Renal cortical epithelial cell (primary cell): ENCODE results near the gene ALOXE3. TPM values are rescaled to one million over a fixed set of nuclear protein-coding genes. Genes with fewer than 3 reads are reported as not detected.

Experiments
- DNase-seq: peaks from one replicate; pipeline ENCODE4 v3.0.0-alpha.2; 2011; ENCODE audit warnings: low read depth
- total RNA-seq: library from RNA; depleted of rRNA; stranded (reverse); fragments of >200 nt; gene quantifications from 2 replicates; pipeline ENCODE4 v1.2.3, GENCODE V29; 2014

Gene ALOXE3
- total RNA-seq, 1 donor from 2014 or later = not detected

GRCh38 chr17:8153957-8154607 lies 35.8 kb upstream of the ALOXE3 start:
- peak; percentile 95 for DNase-seq

GRCh38 chr17:8153525-8153956 lies 35.2 kb upstream of the ALOXE3 start:
- DNase-seq = peak; percentile 99

- DNase-seq = no peak
Measured at GRCh38 chr17:8153031-8153451, 34.7 kb upstream of the ALOXE3 start.

- peak; percentile 90 for DNase-seq
Measured at GRCh38 chr17:8152112-8152775, 33.9 kb upstream of the ALOXE3 start, which contains the start of gene PER1. TSS of gene PER1 (minus strand) at chr17:8152404. CDS start at chr17:8150706, 1,698 bp downstream.

GRCh38 chr17:8151641-8152111 lies 33.4 kb upstream of the ALOXE3 start:
- peak; percentile 26 for DNase-seq

GRCh38 chr17:8151120-8151640 lies 32.9 kb upstream of the ALOXE3 start:
- peak; percentile 62 for DNase-seq

- DNase-seq = no peak
Measured at GRCh38 chr17:8150194-8151119, 32.1 kb upstream of the ALOXE3 start.

GRCh38 chr17:8149419-8150193 lies 31.3 kb upstream of the ALOXE3 start:
- DNase-seq = no peak

GRCh38 chr17:8148560-8148959 lies 30.2 kb upstream of the ALOXE3 start:
- no peak for DNase-seq

GRCh38 chr17:8147805-8148404 lies 29.6 kb upstream of the ALOXE3 start:
- DNase-seq = no peak

- no peak for DNase-seq
Measured at GRCh38 chr17:8147141-8147804, 29.0 kb upstream of the ALOXE3 start.

- DNase-seq = no peak
Measured at GRCh38 chr17:8146381-8147140, 28.2 kb upstream of the ALOXE3 start.

- no peak for DNase-seq
Measured at GRCh38 chr17:8145811-8146210, 27.5 kb upstream of the ALOXE3 start.

GRCh38 chr17:8144401-8145231 lies 26.3 kb upstream of the ALOXE3 start:
- no peak for DNase-seq

GRCh38 chr17:8143581-8144400 lies 25.5 kb upstream of the ALOXE3 start:
- DNase-seq = no peak

- DNase-seq = no peak
Measured at GRCh38 chr17:8142887-8143580, 24.7 kb upstream of the ALOXE3 start.
